ENCODE data around the gene FXYD2.

Gene FXYD2

DNA sequence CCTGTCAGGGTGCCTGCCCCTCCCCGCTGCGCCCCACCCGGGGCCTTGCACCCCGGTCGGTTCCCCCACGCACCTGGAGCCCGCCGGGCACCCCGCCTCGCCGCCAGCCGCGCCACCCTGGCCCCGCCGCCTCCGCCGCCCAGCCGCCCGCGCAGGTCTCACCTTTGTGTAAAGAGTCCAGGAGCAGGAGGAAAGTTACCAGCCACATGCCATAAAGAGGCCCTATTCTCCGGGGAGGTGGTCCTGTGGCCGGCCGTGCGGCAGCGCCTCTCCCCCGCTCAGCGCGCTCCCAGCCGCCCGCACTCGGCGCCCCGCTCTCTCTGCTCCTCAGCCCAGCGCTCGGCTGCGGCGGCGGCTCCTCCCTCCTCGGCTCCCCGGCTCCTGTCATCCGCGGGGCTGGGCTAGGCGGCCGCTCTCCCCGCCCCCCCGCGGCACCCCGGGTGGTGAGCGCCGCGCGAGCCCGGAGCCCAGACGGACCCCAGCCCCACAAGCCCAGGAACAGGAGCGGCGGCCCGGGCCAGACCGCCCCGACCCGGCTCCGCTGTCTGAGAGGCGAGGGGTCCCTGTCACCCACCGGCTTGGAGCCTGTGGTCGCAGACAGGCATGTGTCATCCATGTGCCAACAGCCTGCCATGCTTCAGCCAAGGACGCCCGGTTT, 27.5 kb downstream of the FXYD2 start, which contains the start of gene DSCAML1:
Gene DSCAML1 (minus strand): TSS at position 345 of the 658 bp plus-strand sequence. CDS start 137 bp downstream, at position 208.
- DNase-seq (ENCODE audit: low read depth in 2 of 2) = no peak

GRCh38 chr11:117796456-117796871, 28.1 kb downstream of the FXYD2 start:
- no peak for DNase-seq (ENCODE audit: low read depth in 2 of 2)

DNA sequence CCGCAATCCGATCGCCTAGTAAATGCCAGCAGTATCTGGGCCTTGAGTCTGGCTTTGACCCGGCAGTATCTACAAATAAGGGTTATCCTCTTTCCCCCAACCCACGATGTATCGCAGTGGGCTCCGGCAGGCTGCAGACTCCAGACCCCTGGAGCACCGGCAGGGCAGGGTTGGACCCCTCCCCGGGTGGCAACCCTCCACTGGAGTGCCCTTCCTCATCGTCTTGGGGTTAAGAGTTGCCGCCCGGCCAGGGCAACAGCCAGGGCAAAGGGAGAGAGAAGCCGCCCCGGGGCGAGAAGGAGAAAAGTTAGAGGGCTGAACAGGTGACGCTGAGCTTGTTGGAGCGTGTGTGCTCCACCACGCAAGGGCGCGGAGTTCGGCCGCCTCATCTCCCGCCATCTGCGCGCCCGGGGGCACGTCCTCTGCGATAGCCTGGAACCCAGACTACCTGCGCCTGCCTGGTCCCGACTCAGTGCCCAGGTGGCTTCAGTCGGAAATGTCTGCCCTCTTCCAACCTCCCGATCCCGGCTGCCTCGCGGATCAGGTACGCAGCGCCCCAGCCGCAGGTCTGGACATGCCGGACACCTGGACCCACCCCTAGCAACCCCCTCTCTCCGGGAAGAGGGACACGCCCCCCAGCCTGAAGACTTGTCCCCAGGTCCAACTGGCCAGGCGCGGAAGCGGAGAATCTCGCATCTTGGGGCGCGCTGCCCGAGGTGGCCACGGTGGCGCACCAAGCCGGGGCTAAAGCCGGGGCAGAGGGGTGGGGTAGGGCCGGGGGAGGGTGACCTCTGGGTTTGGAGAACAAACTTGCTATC, 28.7 kb downstream of the FXYD2 start:
- DNase-seq (ENCODE audit: low read depth in 2 of 2) = no peak

DNA sequence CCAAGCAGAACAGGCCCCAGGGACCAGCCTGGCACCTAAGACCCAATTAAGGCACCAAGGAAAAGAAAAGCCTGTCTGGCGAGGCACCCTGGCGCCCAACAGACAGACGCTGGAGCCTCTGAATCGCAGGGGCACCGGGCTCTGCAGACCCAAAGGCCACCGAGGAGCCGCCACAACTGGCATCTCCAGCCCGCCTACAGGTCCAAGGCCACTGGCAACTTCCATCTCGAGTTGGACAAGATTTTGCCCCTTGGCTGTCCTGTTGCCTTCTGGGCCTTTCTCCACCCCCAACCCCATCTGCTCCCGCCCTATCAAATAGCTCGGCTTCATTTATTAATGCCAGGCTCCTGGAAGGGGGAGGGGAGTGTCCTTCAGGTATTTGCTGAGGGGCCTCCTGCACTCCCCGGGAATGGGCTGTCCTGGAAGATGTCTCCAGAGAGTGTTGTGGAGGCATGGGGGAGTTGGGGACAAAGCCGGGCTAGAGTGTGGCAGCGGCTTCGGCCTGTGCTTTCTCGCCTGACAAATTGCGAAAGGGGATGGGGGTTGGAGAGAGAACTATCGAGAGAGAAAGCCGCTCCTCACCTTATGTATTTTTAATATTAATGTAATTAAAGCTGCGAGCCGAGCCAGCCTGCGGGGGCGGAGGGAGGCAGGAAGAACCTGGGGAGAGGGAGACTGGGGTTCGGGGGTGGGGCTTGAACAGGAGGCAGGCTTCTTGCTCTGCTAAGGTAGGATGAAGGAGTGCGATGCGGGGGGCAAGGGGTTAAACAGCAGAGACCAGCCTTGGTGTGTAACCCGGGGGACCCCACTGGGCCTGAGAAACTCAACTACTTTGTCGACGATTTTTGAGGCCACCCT, 29.5 kb downstream of the FXYD2 start:
- DNase-seq (ENCODE audit: low read depth in 2 of 2) = no peak

DNA sequence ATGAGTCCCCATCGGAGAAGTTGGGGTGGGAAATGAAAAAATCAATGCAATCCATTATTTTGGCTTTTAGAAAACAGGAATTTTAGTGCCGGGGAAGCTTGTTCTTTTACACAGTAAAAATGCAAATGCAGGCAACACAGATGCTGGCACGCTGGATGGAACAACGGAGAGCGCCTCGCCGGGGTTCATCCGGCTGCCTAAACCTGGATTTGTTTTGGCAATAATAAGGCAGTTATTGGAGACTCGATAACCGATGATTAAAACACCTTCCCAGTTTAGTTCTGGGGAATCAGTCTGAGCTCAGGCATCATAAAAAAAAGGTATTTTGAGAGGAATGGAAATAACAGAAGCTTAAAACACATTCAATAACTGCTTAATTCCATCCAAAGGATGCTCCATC, 30.4 kb downstream of the FXYD2 start:
- DNase-seq (ENCODE audit: low read depth in 2 of 2) = no peak

DNA sequence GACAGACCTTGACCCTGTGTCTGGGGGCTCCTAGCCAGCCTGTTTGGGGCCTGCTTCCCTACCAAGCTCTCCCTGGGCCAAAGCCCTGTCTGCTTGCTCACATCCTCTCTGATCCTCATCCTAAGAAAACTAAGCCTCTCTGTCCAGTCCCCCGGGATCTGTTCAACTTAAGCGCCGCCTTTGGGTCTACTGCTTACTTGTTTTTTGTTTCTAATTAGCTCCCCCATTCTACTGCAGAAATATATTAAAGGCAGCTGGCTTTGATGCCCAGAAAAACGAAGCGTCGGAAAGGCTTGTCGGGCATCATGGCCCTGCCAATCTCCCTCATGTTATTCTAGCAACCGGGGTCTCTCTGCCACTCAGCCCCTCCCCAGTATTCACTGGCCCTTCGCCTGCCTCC, 31.0 kb downstream of the FXYD2 start:
- DNase-seq (ENCODE audit: low read depth in 2 of 2) = no peak

DNA sequence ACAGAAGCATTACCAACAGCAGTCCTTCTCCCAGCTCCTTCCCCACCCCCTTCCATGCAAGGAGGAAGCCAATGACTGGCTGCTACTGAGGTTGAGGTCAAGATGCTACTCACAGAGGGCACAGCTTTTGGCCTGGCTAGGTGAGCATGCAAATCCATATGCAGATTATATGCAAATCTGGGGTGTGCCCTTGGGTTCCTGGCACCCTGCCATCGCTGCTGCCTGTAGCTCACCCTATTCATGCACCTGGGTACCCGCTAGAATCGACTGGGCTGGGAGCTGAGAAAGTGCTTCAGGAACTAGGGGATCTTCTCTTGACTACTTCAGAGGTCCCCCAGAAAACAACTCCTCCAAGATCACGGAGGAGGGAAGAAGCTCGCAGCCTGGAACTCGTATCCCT, 31.6 kb downstream of the FXYD2 start:
- DNase-seq (ENCODE audit: low read depth in 2 of 2) = no peak

DNA sequence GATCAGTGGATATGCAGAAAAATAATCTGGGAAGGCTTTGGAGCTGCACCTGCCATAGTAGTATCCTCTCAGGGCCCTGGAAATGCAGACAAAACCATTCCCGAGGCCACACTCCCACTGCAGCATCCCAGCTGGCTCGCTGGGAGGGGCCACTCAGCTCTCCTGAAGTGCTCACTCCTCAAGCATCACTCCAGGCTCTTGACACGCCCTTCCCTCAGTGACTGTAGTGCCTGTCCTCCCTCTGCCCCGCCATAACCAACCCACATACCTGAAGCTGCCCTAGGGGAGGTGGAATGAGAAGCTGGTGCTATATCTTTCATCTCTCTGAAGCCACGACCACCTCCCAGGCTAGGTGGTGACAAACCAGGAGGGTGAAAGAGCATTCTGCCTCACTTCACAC, 32.3 kb downstream of the FXYD2 start:
- no peak for DNase-seq (ENCODE audit: low read depth in 2 of 2)

GRCh38 chr11:117790279-117790678, 34.3 kb downstream of the FXYD2 start:
- no peak for DNase-seq (ENCODE audit: low read depth in 2 of 2)

GRCh38 chr11:117789241-117789640, 35.3 kb downstream of the FXYD2 start:
- DNase-seq (ENCODE audit: low read depth in 2 of 2) = no peak

DNA sequence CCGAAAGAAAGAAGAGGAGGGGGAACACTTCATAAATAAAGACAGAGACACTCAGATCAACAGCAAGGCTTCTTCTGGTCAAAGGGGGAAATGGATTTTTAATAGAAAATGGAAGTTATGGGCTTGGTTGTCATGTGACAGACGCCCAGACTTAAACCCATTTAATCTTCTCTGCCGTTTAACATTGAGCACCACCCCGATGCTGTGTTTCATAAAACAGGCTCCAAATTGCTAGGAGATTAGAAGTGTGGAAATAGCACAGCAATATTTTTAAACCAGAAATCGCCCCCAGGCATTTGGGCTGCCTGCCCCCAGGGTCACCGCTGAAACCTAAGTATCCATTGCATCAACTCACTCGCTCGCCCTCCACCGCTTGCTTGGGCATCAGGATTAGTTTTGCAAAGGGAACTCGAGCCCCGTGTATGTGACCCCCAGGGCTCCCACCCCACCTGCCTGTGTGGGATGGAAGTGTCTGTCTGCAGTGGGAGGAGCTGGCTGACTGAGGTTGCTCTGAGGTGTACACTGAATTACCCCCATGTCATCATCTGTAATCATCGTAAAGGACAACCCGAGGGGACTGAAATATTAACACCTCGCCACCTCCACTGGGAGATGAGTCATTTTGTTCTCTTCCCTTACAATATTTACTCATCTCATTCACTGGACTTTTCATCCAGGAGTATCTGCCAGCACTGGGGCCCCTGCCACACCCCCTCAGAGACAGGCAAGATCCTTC, 38.2 kb downstream of the FXYD2 start:
- no peak for DNase-seq (ENCODE audit: low read depth in 2 of 2)

DNA sequence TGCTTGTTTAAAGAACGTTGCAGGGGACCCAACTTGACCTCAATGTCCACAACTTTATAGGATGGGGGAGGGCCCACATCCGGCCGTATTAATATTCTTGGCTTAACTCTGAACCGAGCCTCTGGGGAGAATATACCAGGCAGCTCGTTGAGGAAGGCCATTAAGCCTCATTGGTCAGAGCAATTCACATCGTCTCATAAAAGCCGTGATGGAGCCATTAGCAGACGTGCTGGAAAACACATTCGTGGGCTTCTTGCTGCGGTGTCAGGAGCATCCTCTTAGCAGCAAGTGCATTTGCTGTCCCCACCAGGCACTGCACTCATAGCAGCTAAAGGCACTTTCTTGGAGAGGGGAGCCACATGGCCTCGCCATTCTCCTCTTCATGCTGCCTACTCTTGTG, 42.4 kb downstream of the FXYD2 start:
- DNase-seq (ENCODE audit: low read depth in 2 of 2) = no peak

DNA sequence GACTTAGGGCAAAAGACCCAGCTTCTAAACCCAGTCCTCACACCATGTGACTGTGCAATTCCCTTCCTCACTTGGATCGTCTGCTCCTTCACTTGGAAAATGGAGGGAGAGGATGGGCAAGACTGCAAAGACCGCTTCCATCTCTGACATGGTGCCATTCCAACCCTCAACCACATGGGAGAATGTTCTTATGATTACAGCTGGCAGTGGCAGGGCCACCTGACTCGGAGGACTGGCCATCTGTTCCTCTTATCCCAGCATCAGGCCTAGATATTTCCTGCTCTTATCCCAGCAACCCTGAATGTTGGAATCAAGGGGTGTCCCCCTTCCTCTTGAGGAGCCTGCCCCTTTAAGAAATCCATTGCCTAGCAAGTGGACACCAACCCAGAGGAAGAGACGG, 42.9 kb downstream of the FXYD2 start:
- DNase-seq (ENCODE audit: low read depth in 2 of 2) = no peak

GRCh38 chr11:117780456-117780855, 44.1 kb downstream of the FXYD2 start:
- no peak for DNase-seq (ENCODE audit: low read depth in 2 of 2)

GRCh38 chr11:117774553-117774952, 50.0 kb downstream of the FXYD2 start:
- no peak for DNase-seq (ENCODE audit: low read depth in 2 of 2)

DNA sequence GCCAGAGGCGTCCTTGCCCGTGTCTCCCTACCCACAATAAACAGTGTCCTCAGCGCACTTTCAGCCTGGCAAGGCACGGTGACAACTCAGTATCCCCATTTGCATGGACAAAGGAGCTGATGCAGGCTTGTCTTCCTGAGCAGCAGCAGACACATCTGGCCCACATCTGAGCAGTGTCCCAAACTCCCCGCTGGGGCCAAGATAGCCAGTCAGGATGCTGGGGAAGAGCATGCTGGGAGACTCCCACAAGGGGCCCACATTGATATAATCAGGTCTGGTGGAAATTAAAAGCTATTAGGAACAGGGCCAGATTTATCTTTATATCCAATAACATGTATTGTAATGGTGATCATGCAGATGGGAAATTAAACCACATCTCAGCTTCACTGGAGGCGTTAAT, 52.2 kb downstream of the FXYD2 start:
- DNase-seq (ENCODE audit: low read depth in 2 of 2) = no peak

GRCh38 chr11:117771841-117772240, 52.7 kb downstream of the FXYD2 start:
- DNase-seq (ENCODE audit: low read depth in 2 of 2) = no peak

GRCh38 chr11:117771197-117771596, 53.3 kb downstream of the FXYD2 start:
- DNase-seq (ENCODE audit: low read depth in 2 of 2) = no peak

DNA sequence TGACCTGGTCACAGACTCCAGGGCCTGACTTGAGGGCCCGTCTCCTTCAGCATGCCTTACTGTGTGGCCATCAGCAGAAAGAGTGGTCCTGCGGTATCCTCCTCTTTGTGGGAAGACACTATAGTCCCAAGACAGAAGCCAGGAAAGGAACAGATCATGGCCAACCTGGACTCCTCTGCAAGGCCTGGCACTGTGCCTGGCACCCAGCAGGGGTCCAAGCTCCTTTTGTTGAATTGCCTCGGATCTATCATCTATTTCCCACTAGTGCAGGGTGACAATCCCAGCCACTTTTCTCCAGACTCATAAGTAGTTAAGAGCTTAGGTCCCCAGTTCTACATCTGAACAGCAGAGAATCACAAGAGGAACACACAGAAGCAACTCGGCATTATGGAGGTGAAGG, 54.5 kb downstream of the FXYD2 start:
- no peak for DNase-seq (ENCODE audit: low read depth in 2 of 2)

Data from fibroblast of skin of left quadriceps (primary cell).